AG04449 (cell line): ENCODE results near the gene IGF2BP3.

ENCODE experiments used
- CTCF ChIA-PET: fragments of 350-600 bp; formaldehyde crosslinking; extraction: SDS; loops from one replicate; lab custom pipeline; 2021; ENCODE audit warnings: antibody characterized with exemption; lab: Yijun Ruan, JAX
- POLR2A ChIA-PET: fragments of 400-600, 350-600 bp; formaldehyde crosslinking; extraction: SDS; loops from one replicate; lab custom pipeline; 2020; ENCODE audit warnings: antibody characterized with exemption, inconsistent platforms; lab: Yijun Ruan, JAX
- DNase-seq: peaks from one replicate; pipeline ENCODE4 v3.0.0-alpha.2; 2010; ENCODE audit warnings: low read depth, low spot score
- H3K4me3 ChIP-seq: 2 replicates; pipeline ENCODE4 v1.5.1; 2011; ENCODE audit warnings: low read depth, mild to moderate bottlenecking, control low read depth, low read length
- CTCF ChIP-seq: IDR thresholded peaks from one replicate; pipeline ENCODE4 v1.5.1; 2011; ENCODE audit warnings: mild to moderate bottlenecking, moderate library complexity, low read length, control low read depth, inconsistent platforms; ENCODE audit not compliant: insufficient read depth; ENCODE audit errors: missing control alignments

The IGF2BP3 gene

GRCh38 chr7:23287612-23288011, 182.7 kb downstream of the IGF2BP3 start:
- POLR2A ChIA-PET = no interaction called here
- H3K4me3 ChIP-seq = no peak overlapping the region
- TF ChIP-seq CTCF = no peak
- no peak for DNase-seq
- CTCF ChIA-PET = interaction anchor here (1.1 to 1.4 kb wide), 3 partner anchors 9 to 16 kb away, joined by 3 to 5 read pairs (median 5); no protein-coding TSS in a partner anchor

- ChIA-PET CTCF (interaction anchor here (0.9 to 1.7 kb wide), 4 partner anchors 9 to 13 kb away, joined by 3 to 9 read pairs (median 6); no protein-coding TSS in a partner anchor), POLR2A (no interaction called here)
- DNase-seq = no peak
- no peak overlapping the region for H3K4me3 ChIP-seq
- no peak for TF ChIP-seq CTCF
These were observed 184.3 kb downstream of the IGF2BP3 start for GRCh38 chr7:23285657-23286646.

- no peak for TF ChIP-seq CTCF
- no peak for DNase-seq
- no peak overlapping the region for H3K4me3 ChIP-seq
- ChIA-PET CTCF (interaction anchor here (0.8 to 1.7 kb wide), 6 partner anchors 8 to 262 kb away, joined by 3 to 7 read pairs (median 3); no protein-coding TSS in a partner anchor), POLR2A (no interaction called here)
These were observed 185.4 kb downstream of the IGF2BP3 start for GRCh38 chr7:23284871-23285270.

GRCh38 chr7:23283086-23283485, 187.2 kb downstream of the IGF2BP3 start:
- TF ChIP-seq CTCF = no peak
- ChIA-PET POLR2A (no interaction called here), CTCF (interaction anchor here (1.1 to 2.9 kb wide), 4 partner anchors 10 to 725 kb away, joined by 3 to 13 read pairs (median 3); no protein-coding TSS in a partner anchor)
- DNase-seq = no peak
- H3K4me3 ChIP-seq = no peak overlapping the region

- H3K4me3 ChIP-seq = no peak overlapping the region
- no peak for TF ChIP-seq CTCF
- no peak for DNase-seq
- ChIA-PET POLR2A (no interaction called here), CTCF (interaction anchor here (2.3 to 14.3 kb wide), 4 partner anchors 9 to 266 kb away, joined by 6 to 310 read pairs (median 14); no protein-coding TSS in a partner anchor)
These were observed 190.3 kb downstream of the IGF2BP3 start for GRCh38 chr7:23279819-23280525.
